Measurements from ENCODE around the gene DTNBP1. TPM values are rescaled to one million over a fixed set of nuclear protein-coding genes. Genes with fewer than 3 reads are reported as not detected.

DTNBP1 gene
- total RNA-seq, 2 experiments from 2014 or later = 9.8 to 28.0 TPM

GRCh38 chr6:15489261-15489962 lies 173.4 kb downstream of the DTNBP1 start:
- H3K9me2 ChIP-seq (ENCODE audit: insufficient read depth, low read length) = no peaks in the 10 kb centered on the region
- CTCF ChIA-PET (ENCODE audit: unreplicated experiment) = no interaction called here
- no peaks in the 10 kb centered on the region for H3K79me2 ChIP-seq (ENCODE audit: insufficient read depth, low read depth, low read length)
- no peak overlapping the region for H3K4me2 ChIP-seq (ENCODE audit: low read length)
- H3K4me3 ChIP-seq (ENCODE audit: low read depth, low read length, poor library complexity, severe bottlenecking) = no peak overlapping the region
- no peak overlapping the region for H3K27ac ChIP-seq (ENCODE audit: low read depth, low read length, poor library complexity, severe bottlenecking)
- POLR2A ChIA-PET = interaction anchor here (0.7 kb wide), 1 partner anchor 539 kb away, joined by 3 read pairs; no protein-coding TSS in a partner anchor
- BruUV-seq (replicated peaks) = no TSS peak
- no peaks in the 10 kb centered on the region for H3K4me1 ChIP-seq (ENCODE audit: insufficient read depth, low read length, poor library complexity, severe bottlenecking)
- H4K20me1 ChIP-seq (ENCODE audit: insufficient read depth, low read length) = no peaks in the 10 kb centered on the region
- no peaks in the 10 kb centered on the region for H3K9me3 ChIP-seq (ENCODE audit: low read length)
- TF ChIP-seq CTCF (conservative IDR thresholded peaks at IDR 0.05; ENCODE audit: low read length) (no peak), EZH2phosphoT487 (IDR thresholded peaks at IDR 0.05; ENCODE audit: borderline replicate concordance, low read depth, low read length) (no peak)
- DNase-seq (ENCODE audit: low spot score) = no peak
- peaks cover 15% of the 10 kb centered on the region; the same call in 1 of the 2 replicates for H3K36me3 ChIP-seq (ENCODE audit: insufficient read depth, low read length)
- H2AFZ ChIP-seq (ENCODE audit: low read length) = no peak overlapping the region
- intact Hi-C loops (cut with micrococcal nuclease; ENCODE audit: unreplicated experiment) = no loop called here

GRCh38 chr6:15487262-15487661 lies 175.6 kb downstream of the DTNBP1 start:
- DNase-seq (ENCODE audit: low spot score) = no peak
- H2AFZ ChIP-seq (ENCODE audit: low read length) = no peak overlapping the region
- no peaks in the 10 kb centered on the region for H3K4me1 ChIP-seq (ENCODE audit: insufficient read depth, low read length, poor library complexity, severe bottlenecking)
- intact Hi-C loops (cut with micrococcal nuclease; ENCODE audit: unreplicated experiment) = no loop called here
- H3K9me2 ChIP-seq (ENCODE audit: insufficient read depth, low read length) = no peaks in the 10 kb centered on the region
- ChIA-PET POLR2A (no interaction called here), CTCF (ENCODE audit: unreplicated experiment) (no interaction called here)
- H3K36me3 ChIP-seq (ENCODE audit: insufficient read depth, low read length) = peaks cover 15% of the 10 kb centered on the region; the same call in 1 of the 2 replicates
- TF ChIP-seq CTCF (conservative IDR thresholded peaks at IDR 0.05; ENCODE audit: low read length) = no peak
- TF ChIP-seq EZH2phosphoT487 (IDR thresholded peaks at IDR 0.05; ENCODE audit: borderline replicate concordance, low read depth, low read length) = no peak
- BruUV-seq (replicated peaks) = no TSS peak
- H3K4me2 ChIP-seq (ENCODE audit: low read length) = no peak overlapping the region
- H4K20me1 ChIP-seq (ENCODE audit: insufficient read depth, low read length) = no peaks in the 10 kb centered on the region
- no peak overlapping the region for H3K27ac ChIP-seq (ENCODE audit: low read depth, low read length, poor library complexity, severe bottlenecking)
- no peaks in the 10 kb centered on the region for H3K9me3 ChIP-seq (ENCODE audit: low read length)
- H3K79me2 ChIP-seq (ENCODE audit: insufficient read depth, low read depth, low read length) = no peaks in the 10 kb centered on the region
- H3K4me3 ChIP-seq (ENCODE audit: low read depth, low read length, poor library complexity, severe bottlenecking) = no peak overlapping the region

GRCh38 chr6:15485936-15486335 lies 176.9 kb downstream of the DTNBP1 start:
- POLR2A ChIA-PET = interaction anchor here (0.7 kb wide), 1 partner anchor 943 kb away, joined by 4 read pairs; no protein-coding TSS in a partner anchor
- H3K36me3 ChIP-seq (ENCODE audit: insufficient read depth, low read length) = peaks cover 15% of the 10 kb centered on the region; the same call in 1 of the 2 replicates
- no peak overlapping the region for H2AFZ ChIP-seq (ENCODE audit: low read length)
- H3K79me2 ChIP-seq (ENCODE audit: insufficient read depth, low read depth, low read length) = no peaks in the 10 kb centered on the region
- H3K4me1 ChIP-seq (ENCODE audit: insufficient read depth, low read length, poor library complexity, severe bottlenecking) = no peaks in the 10 kb centered on the region
- H4K20me1 ChIP-seq (ENCODE audit: insufficient read depth, low read length) = no peaks in the 10 kb centered on the region
- TF ChIP-seq CTCF (conservative IDR thresholded peaks at IDR 0.05; ENCODE audit: low read length) = no peak
- TF ChIP-seq EZH2phosphoT487 (IDR thresholded peaks at IDR 0.05; ENCODE audit: borderline replicate concordance, low read depth, low read length) = no peak
- H3K4me2 ChIP-seq (ENCODE audit: low read length) = no peak overlapping the region
- no TSS peak for BruUV-seq (replicated peaks)
- no peak for DNase-seq (ENCODE audit: low spot score)
- no peak overlapping the region for H3K27ac ChIP-seq (ENCODE audit: low read depth, low read length, poor library complexity, severe bottlenecking)
- no peak overlapping the region for H3K4me3 ChIP-seq (ENCODE audit: low read depth, low read length, poor library complexity, severe bottlenecking)
- CTCF ChIA-PET (ENCODE audit: unreplicated experiment) = no interaction called here
- intact Hi-C loops (cut with micrococcal nuclease; ENCODE audit: unreplicated experiment) = no loop called here
- H3K9me3 ChIP-seq (ENCODE audit: low read length) = no peaks in the 10 kb centered on the region
- no peaks in the 10 kb centered on the region for H3K9me2 ChIP-seq (ENCODE audit: insufficient read depth, low read length)

Data from OCI-LY7 (cell line).